ENCODE results near the gene NDUFA12.
"Not testable (repeated sequence)": the region's sequence is repeated elsewhere in the genome, so short reads cannot be mapped to it uniquely, and the experiment has no call there.

The NDUFA12 gene

GRCh38 chr12:94987801-94988200 is 15.7 kb downstream of the NDUFA12 start:
- POLR2A ChIA-PET (ENCODE audit: low non-redundant PET): no interaction called here
- no peak for DNase-seq (ENCODE audit: low spot score)
- H3K27ac ChIP-seq: no peak overlapping the region
- CTCF ChIA-PET: no interaction called here
- no peak for TF ChIP-seq CTCF (conservative IDR thresholded peaks at IDR 0.05; ENCODE audit: low read depth)

DNA sequence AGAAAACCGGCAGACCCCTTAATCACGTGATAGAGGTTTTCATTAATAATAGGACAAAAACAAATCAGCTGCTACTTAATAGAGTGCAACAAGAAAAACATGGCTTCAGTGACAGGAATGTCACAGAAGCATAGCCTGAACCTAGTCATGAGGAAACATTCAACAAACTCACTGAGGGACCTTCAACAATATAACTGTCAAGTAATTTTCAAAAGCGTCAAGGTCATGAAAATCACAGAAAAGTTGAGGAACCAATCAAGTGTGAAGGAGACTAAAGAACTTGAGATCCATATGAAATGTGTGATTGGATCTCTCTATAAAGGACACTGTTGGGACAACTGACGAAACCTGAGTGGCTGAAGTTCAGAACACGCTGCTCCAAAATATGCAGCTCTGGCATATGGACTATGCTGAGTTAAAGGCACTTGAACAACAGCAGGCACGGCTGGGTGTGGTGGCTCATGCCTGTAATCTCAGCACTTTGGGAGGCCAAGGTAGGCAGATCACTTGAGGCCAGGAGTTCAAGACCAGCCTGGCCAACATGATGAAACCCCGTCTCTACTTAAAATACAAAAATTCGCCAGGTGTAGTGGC is 16.3 kb downstream of the NDUFA12 start:
- CTCF ChIA-PET: no interaction called here

GRCh38 chr12:94985099-94985498 is 18.4 kb downstream of the NDUFA12 start:
- DNase-seq (ENCODE audit: low spot score); CTCF ChIA-PET; POLR2A ChIA-PET (ENCODE audit: low non-redundant PET); H3K27ac ChIP-seq: not testable (repeated sequence)

More for the DNA sequence above, 16.3 kb downstream of the NDUFA12 start:
- TF ChIP-seq CTCF (conservative IDR thresholded peaks at IDR 0.05; ENCODE audit: low read depth): no peak
- DNase-seq (ENCODE audit: low spot score): no peak
- no peak overlapping the region for H3K27ac ChIP-seq
- POLR2A ChIA-PET (ENCODE audit: low non-redundant PET): no interaction called here

- ChIA-PET CTCF (no interaction called here), POLR2A (ENCODE audit: low non-redundant PET) (interaction anchor here (0.6 kb wide), 1 partner anchor 542 kb away, joined by 4 read pairs; no protein-coding TSS in a partner anchor)
- no peak for DNase-seq (ENCODE audit: low spot score)
- H3K27ac ChIP-seq: no peak overlapping the region
- no peak for TF ChIP-seq CTCF (conservative IDR thresholded peaks at IDR 0.05; ENCODE audit: low read depth)
Observed at GRCh38 chr12:94983321-94983720, 20.2 kb downstream of the NDUFA12 start.

DNA sequence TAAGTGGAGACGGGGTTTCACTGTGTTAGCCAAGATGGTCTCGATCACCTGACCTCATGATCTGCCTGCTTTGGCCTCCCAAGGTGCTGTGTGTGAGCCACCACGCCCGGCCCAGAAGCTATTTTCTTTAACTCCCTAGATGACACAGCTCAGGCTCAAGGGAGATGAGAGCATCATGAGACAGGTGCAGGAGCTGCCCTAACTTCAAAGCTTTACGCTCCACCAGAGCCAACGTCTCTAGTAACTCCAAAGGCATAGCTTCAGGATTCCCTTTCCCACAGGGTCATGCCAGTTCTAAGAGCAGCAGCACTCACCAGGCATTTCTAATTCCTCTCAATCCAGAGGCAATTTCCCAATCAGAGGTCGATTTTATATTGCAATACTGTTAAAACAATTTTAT is 21.0 kb downstream of the NDUFA12 start:
- 0 out of 2 replicates have a peak overlapping the region, but pooled peaks have one; percentile 14 for H3K27ac ChIP-seq
- ChIA-PET POLR2A (ENCODE audit: low non-redundant PET) (no interaction called here), CTCF (interaction anchor here (1.2 kb wide), 1 partner anchor 848 kb away, joined by 7 read pairs; no protein-coding TSS in a partner anchor)
- no peak for DNase-seq (ENCODE audit: low spot score)
- TF ChIP-seq CTCF (conservative IDR thresholded peaks at IDR 0.05; ENCODE audit: low read depth): no peak

GRCh38 chr12:94980577-94980976 is 22.9 kb downstream of the NDUFA12 start:
- ChIA-PET POLR2A (ENCODE audit: low non-redundant PET) (no interaction called here), CTCF (no interaction called here)
- H3K27ac ChIP-seq: no peak overlapping the region
- no peak for DNase-seq (ENCODE audit: low spot score)
- TF ChIP-seq CTCF (conservative IDR thresholded peaks at IDR 0.05; ENCODE audit: low read depth): 0 out of 2 replicates have a peak, but pooled peaks have one; percentile 9

- POLR2A ChIA-PET (ENCODE audit: low non-redundant PET): no interaction called here
- no peak for TF ChIP-seq CTCF (conservative IDR thresholded peaks at IDR 0.05; ENCODE audit: low read depth)
- CTCF ChIA-PET: interaction anchor here (0.6 kb wide), 1 partner anchor 15 kb away, joined by 3 read pairs; no protein-coding TSS in a partner anchor
- DNase-seq (ENCODE audit: low spot score): no peak
- no peak overlapping the region for H3K27ac ChIP-seq
Observed at GRCh38 chr12:94979941-94980340, 23.6 kb downstream of the NDUFA12 start.
